ENCODE measurements around the gene FAM81A. TPM values are rescaled to one million over a fixed set of nuclear protein-coding genes. Genes with fewer than 3 reads are reported as not detected.
A peak's percentile ranks its signal among the peaks of the same experiment; 100 is the strongest.
"Not testable (repeated sequence)": the region's sequence is repeated elsewhere in the genome, so short reads cannot be mapped to it uniquely, and the experiment has no call there.

Gene FAM81A
- total and polyA plus RNA-seq, 7 experiments from 2014 or later: 0.27 to 1.1 (median 0.61) TPM; not detected in 4

- Histone ChIP-seq H3K27ac (ENCODE audit: low read depth, low read length) (no peak overlapping the region), H3K4me3 (ENCODE audit: low read length) (no peak overlapping the region), H3K4me1 (ENCODE audit: control insufficient read depth in 2 of 2, insufficient read depth in 2 of 2, low read length in 2 of 2) (peaks cover 12 to 26% of the 10 kb centered on the region in 2 donors), H3K9me3 (ENCODE audit: control insufficient read depth in 2 of 3, low read length in 3 of 3) (no peaks in the 10 kb centered on the region), H3K36me3 (ENCODE audit: control insufficient read depth in 2 of 3, insufficient read depth in 3 of 3, low read length in 3 of 3) (no peaks in the 10 kb centered on the region), H3K27me3 (ENCODE audit: control insufficient read depth in 2 of 2, insufficient read depth in 2 of 2, low read length in 2 of 2) (no peaks in the 10 kb centered on the region)
- peak; percentile 92 for ATAC-seq
- Mint-ChIP-seq H3K4me1 (peaks cover 15 to 58% (median 40%) of the 10 kb centered on the region in 7 donors), H3K4me3 (peak overlapping the region; percentile 26 to 82 (median 74)), H3K36me3 (no peaks in the 10 kb centered on the region), H3K9me3 (no peaks in the 10 kb centered on the region), H3K27me3 (peaks cover 0 to 26% (median 0%) of the 10 kb centered on the region in 5 donors), H3K27ac (peak overlapping the region; percentile 13 to 90 (median 81))
- DNase-seq: peak in 8 of 9 donors; percentile 41 to 81 (median 74)
- intact Hi-C loops (cut with micrococcal nuclease): loop anchor here (10.0 kb wide), 3 partner anchors 418 to 748 kb away; partner anchors contain the start of genes CCNB2 (in 1 of the 2) and MINDY2 (in 1 of the 2)
- ChIA-PET CTCF (interaction anchor here (1.3 to 3.0 kb wide), 3 partner anchors 9 to 275 kb away, joined by 3 to 13 read pairs (median 5); no protein-coding TSS in a partner anchor), POLR2A (interaction anchor here (0.8 kb wide), 1 partner anchor 547 kb away, joined by 3 read pairs; no protein-coding TSS in a partner anchor)
These were observed 85.0 kb downstream of the FAM81A start for GRCh38 chr15:59522988-59523461.

DNA sequence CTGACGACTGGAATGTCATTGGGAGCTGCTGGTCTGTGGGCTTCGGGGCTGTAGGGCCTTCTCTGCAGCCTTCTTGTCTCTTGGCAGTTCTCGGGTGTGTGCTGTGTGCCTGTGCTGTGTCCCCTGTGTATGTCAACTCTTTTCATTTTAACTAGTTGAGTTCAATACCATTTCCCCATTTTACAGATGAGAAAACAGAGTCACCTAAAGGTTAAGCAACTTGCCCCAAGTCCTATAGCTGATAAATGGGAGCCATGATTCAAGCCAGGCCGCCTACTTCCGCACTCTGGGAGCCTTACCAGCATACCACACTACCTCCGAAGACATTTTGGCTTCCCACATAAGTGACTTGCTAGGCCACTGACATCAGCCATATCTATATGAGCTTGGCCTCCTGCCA is 85.7 kb downstream of the FAM81A start:
- H3K36me3 ChIP-seq (ENCODE audit: control insufficient read depth in 2 of 3, insufficient read depth in 3 of 3, low read length in 3 of 3): no peaks in the 10 kb centered on the region
- ChIA-PET POLR2A (interaction anchor here (0.8 to 1.6 kb wide), 4 partner anchors 9 to 548 kb away, joined by 3 to 5 read pairs (median 4); partner anchors contain the start of genes BNIP2 and RNF111), CTCF (interaction anchor here (0.6 to 3.0 kb wide), 7 partner anchors 9 to 544 kb away, joined by 3 to 13 read pairs (median 5); no protein-coding TSS in a partner anchor)
- H3K9me3 Mint-ChIP-seq: no peaks in the 10 kb centered on the region
- no peak overlapping the region for H3K27ac ChIP-seq (ENCODE audit: low read depth, low read length)
- H3K4me3 ChIP-seq (ENCODE audit: low read length): no peak overlapping the region
- H3K4me1 Mint-ChIP-seq: peaks cover 17 to 60% (median 42%) of the 10 kb centered on the region in 7 donors
- intact Hi-C loops (cut with micrococcal nuclease): loop anchor here (1.0 to 10.0 kb wide), 7 partner anchors 30 to 749 kb away; partner anchors contain the start of genes CCNB2 (in 1 of the 2), MINDY2 (in 1 of the 2), RNF111 (in 1 of the 2) and SLTM (in 1 of the 2)
- H3K4me3 Mint-ChIP-seq: peak overlapping the region in 9 of 10 donors; percentile 45 to 78 (median 71)
- DNase-seq (no peak), ATAC-seq (no peak)
- H3K27ac Mint-ChIP-seq: peak overlapping the region in 8 of 9 donors; percentile 60 to 88 (median 80)
- no peaks in the 10 kb centered on the region for H3K36me3 Mint-ChIP-seq
- H3K27me3 ChIP-seq (ENCODE audit: control insufficient read depth in 2 of 2, insufficient read depth in 2 of 2, low read length in 2 of 2): no peaks in the 10 kb centered on the region
- peaks cover 12 to 26% of the 10 kb centered on the region in 2 donors for H3K4me1 ChIP-seq (ENCODE audit: control insufficient read depth in 2 of 2, insufficient read depth in 2 of 2, low read length in 2 of 2)
- H3K9me3 ChIP-seq (ENCODE audit: control insufficient read depth in 2 of 3, low read length in 3 of 3): no peaks in the 10 kb centered on the region
- H3K27me3 Mint-ChIP-seq: peaks cover 0 to 26% (median 0%) of the 10 kb centered on the region in 5 donors

GRCh38 chr15:59524331-59524731 is 86.3 kb downstream of the FAM81A start:
- H3K4me3 ChIP-seq (ENCODE audit: low read length): no peak overlapping the region
- Mint-ChIP-seq H3K27me3 (peaks cover 0 to 24% (median 0%) of the 10 kb centered on the region in 5 donors), H3K9me3 (no peaks in the 10 kb centered on the region), H3K27ac (peak overlapping the region; percentile 7 to 88 (median 77)), H3K36me3 (no peaks in the 10 kb centered on the region), H3K4me1 (peaks cover 20 to 58% (median 45%) of the 10 kb centered on the region in 7 donors), H3K4me3 (peak overlapping the region; percentile 25 to 78 (median 69))
- CTCF ChIA-PET: interaction anchor here (0.6 to 3.0 kb wide), 6 partner anchors 9 to 544 kb away, joined by 3 to 13 read pairs (median 6); no protein-coding TSS in a partner anchor
- no peaks in the 10 kb centered on the region for H3K9me3 ChIP-seq (ENCODE audit: control insufficient read depth in 2 of 3, low read length in 3 of 3)
- intact Hi-C loops (cut with micrococcal nuclease): loop anchor here (1.0 to 10.0 kb wide), 7 partner anchors 31 to 750 kb away; partner anchors contain the start of genes CCNB2 (in 1 of the 2), MINDY2 (in 1 of the 2), RNF111 (in 1 of the 2) and SLTM (in 1 of the 2)
- no peaks in the 10 kb centered on the region for H3K36me3 ChIP-seq (ENCODE audit: control insufficient read depth in 2 of 3, insufficient read depth in 3 of 3, low read length in 3 of 3)
- no peak overlapping the region for H3K27ac ChIP-seq (ENCODE audit: low read depth, low read length)
- H3K27me3 ChIP-seq (ENCODE audit: control insufficient read depth in 2 of 2, insufficient read depth in 2 of 2, low read length in 2 of 2): no peaks in the 10 kb centered on the region
- peak; percentile 65 for ATAC-seq
- peaks cover 12 to 26% of the 10 kb centered on the region in 2 donors for H3K4me1 ChIP-seq (ENCODE audit: control insufficient read depth in 2 of 2, insufficient read depth in 2 of 2, low read length in 2 of 2)
- DNase-seq: peak in 6 of 9 donors; percentile 24 to 51 (median 38)
- POLR2A ChIA-PET: interaction anchor here (0.6 to 1.6 kb wide), 4 partner anchors 8 to 537 kb away, joined by 3 to 5 read pairs (median 4); partner anchors contain the start of genes BNIP2 and RNF111

DNA sequence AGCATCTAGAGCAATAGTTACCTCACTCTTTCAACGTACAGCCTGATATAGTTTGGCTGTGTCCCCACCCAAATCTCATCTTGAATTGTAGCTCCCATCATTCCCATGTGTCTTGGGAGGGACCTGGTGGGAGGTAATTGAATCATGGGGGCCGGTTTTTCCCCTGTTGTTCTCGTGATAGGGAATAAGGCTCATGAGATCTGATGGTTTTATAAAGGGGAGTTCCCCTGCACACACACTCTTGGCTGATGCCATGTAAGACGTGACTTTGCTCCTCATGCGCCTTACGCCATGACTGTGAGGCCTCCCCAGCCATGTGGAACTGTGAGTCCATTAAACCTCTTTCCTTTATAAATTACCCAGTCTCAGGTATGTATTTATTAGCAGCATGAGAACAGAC is 88.5 kb downstream of the FAM81A start:
- H3K36me3 Mint-ChIP-seq; H3K4me3 ChIP-seq (ENCODE audit: low read length); H3K27me3 ChIP-seq (ENCODE audit: control insufficient read depth in 2 of 2, insufficient read depth in 2 of 2, low read length in 2 of 2); H3K9me3 ChIP-seq (ENCODE audit: control insufficient read depth in 2 of 3, low read length in 3 of 3); H3K9me3 Mint-ChIP-seq; DNase-seq; H3K27ac Mint-ChIP-seq; H3K4me3 Mint-ChIP-seq; H3K27ac ChIP-seq (ENCODE audit: low read depth, low read length); H3K36me3 ChIP-seq (ENCODE audit: control insufficient read depth in 2 of 3, insufficient read depth in 3 of 3, low read length in 3 of 3); ATAC-seq; CTCF ChIA-PET: not testable (repeated sequence)
- peaks cover 0 to 13% (median 0%) of the 10 kb centered on the region in 5 donors for H3K27me3 Mint-ChIP-seq
- H3K4me1 ChIP-seq (ENCODE audit: control insufficient read depth in 2 of 2, insufficient read depth in 2 of 2, low read length in 2 of 2): peaks cover 12 to 26% of the 10 kb centered on the region in 2 donors
- POLR2A ChIA-PET: interaction anchor here (0.6 kb wide), 1 partner anchor 413 kb away, joined by 3 read pairs; no protein-coding TSS in a partner anchor
- intact Hi-C loops (cut with micrococcal nuclease): loop anchor here (5.0 to 10.0 kb wide), 4 partner anchors 364 to 752 kb away; partner anchors contain the start of genes CCNB2 (in 1 of the 2) and MINDY2 (in 1 of the 2)
- peaks cover 20 to 44% (median 41%) of the 10 kb centered on the region in 7 donors for H3K4me1 Mint-ChIP-seq

- Histone ChIP-seq H3K27me3 (ENCODE audit: control insufficient read depth in 2 of 2, insufficient read depth in 2 of 2, low read length in 2 of 2) (no peaks in the 10 kb centered on the region), H3K9me3 (ENCODE audit: control insufficient read depth in 2 of 3, low read length in 3 of 3) (no peaks in the 10 kb centered on the region), H3K36me3 (ENCODE audit: control insufficient read depth in 2 of 3, insufficient read depth in 3 of 3, low read length in 3 of 3) (no peaks in the 10 kb centered on the region), H3K4me3 (ENCODE audit: low read length) (no peak overlapping the region), H3K4me1 (ENCODE audit: control insufficient read depth in 2 of 2, insufficient read depth in 2 of 2, low read length in 2 of 2) (peaks cover 0 to 14% of the 10 kb centered on the region in 2 donors), H3K27ac (ENCODE audit: low read depth, low read length) (no peak overlapping the region)
- peaks cover 20 to 33% (median 26%) of the 10 kb centered on the region in 7 donors for H3K4me1 Mint-ChIP-seq
- H3K27me3 Mint-ChIP-seq: peaks cover 0 to 15% (median 0%) of the 10 kb centered on the region in 5 donors
- CTCF ChIA-PET: interaction anchor here (0.6 to 2.4 kb wide), 25 partner anchors 10 to 1300 kb away, joined by 3 to 34 read pairs (median 5); no protein-coding TSS in a partner anchor
- DNase-seq: no peak
- H3K9me3 Mint-ChIP-seq: no peaks in the 10 kb centered on the region
- H3K4me3 Mint-ChIP-seq: no peak overlapping the region
- H3K36me3 Mint-ChIP-seq: no peaks in the 10 kb centered on the region
- ATAC-seq: no peak
- H3K27ac Mint-ChIP-seq: peak overlapping the region in 4 of 9 donors; percentile 12 to 48 (median 30)
- intact Hi-C loops (cut with micrococcal nuclease): loop anchor here (2.0 to 10.0 kb wide), 6 partner anchors 354 to 754 kb away; partner anchors contain the start of genes CCNB2 (in 1 of the 2) and MINDY2 (in 1 of the 2)
- POLR2A ChIA-PET: interaction anchor here (1.0 kb wide), 1 partner anchor 540 kb away, joined by 4 read pairs; the partner anchor contains the start of gene RNF111
These were observed 90.4 kb downstream of the FAM81A start for GRCh38 chr15:59528429-59528828.

GRCh38 chr15:59528961-59529402 is 91.0 kb downstream of the FAM81A start:
- Histone ChIP-seq H3K4me1 (ENCODE audit: control insufficient read depth in 2 of 2, insufficient read depth in 2 of 2, low read length in 2 of 2) (peaks cover 0 to 8% of the 10 kb centered on the region in 2 donors), H3K9me3 (ENCODE audit: control insufficient read depth in 2 of 3, low read length in 3 of 3) (no peaks in the 10 kb centered on the region), H3K36me3 (ENCODE audit: control insufficient read depth in 2 of 3, insufficient read depth in 3 of 3, low read length in 3 of 3) (no peaks in the 10 kb centered on the region), H3K4me3 (ENCODE audit: low read length) (no peak overlapping the region), H3K27ac (ENCODE audit: low read depth, low read length) (no peak overlapping the region), H3K27me3 (ENCODE audit: control insufficient read depth in 2 of 2, insufficient read depth in 2 of 2, low read length in 2 of 2) (no peaks in the 10 kb centered on the region)
- intact Hi-C loops (cut with micrococcal nuclease): loop anchor here (1.0 to 10.0 kb wide), 11 partner anchors 36 to 1302 kb away; partner anchors contain the start of genes CCNB2 (in 1 of the 2) and MINDY2 (in 1 of the 2)
- no peak overlapping the region for H3K4me3 Mint-ChIP-seq
- POLR2A ChIA-PET: interaction anchor here (1.0 kb wide), 1 partner anchor 541 kb away, joined by 4 read pairs; the partner anchor contains the start of gene RNF111
- H3K36me3 Mint-ChIP-seq: no peaks in the 10 kb centered on the region
- peaks cover 14 to 28% (median 20%) of the 10 kb centered on the region in 7 donors for H3K4me1 Mint-ChIP-seq
- ATAC-seq (peak; percentile 89), DNase-seq (peak; percentile 44 to 74 (median 65))
- CTCF ChIA-PET: interaction anchor here (0.7 to 2.4 kb wide), 25 partner anchors 10 to 1301 kb away, joined by 3 to 34 read pairs (median 6); no protein-coding TSS in a partner anchor
- peak overlapping the region in 5 of 9 donors; percentile 2 to 48 (median 22) for H3K27ac Mint-ChIP-seq
- peaks cover 0 to 15% (median 0%) of the 10 kb centered on the region in 5 donors for H3K27me3 Mint-ChIP-seq
- no peaks in the 10 kb centered on the region for H3K9me3 Mint-ChIP-seq
